TTC549 (cell line): ENCODE measurements around the gene GSE1.

Experiments used
- FAIRE-seq: peaks from 2 replicates; lab custom pipeline; 2012; peaks lifted over from hg19 to GRCh38; lab: Jason Lieb, UNC

Gene GSE1

DNA sequence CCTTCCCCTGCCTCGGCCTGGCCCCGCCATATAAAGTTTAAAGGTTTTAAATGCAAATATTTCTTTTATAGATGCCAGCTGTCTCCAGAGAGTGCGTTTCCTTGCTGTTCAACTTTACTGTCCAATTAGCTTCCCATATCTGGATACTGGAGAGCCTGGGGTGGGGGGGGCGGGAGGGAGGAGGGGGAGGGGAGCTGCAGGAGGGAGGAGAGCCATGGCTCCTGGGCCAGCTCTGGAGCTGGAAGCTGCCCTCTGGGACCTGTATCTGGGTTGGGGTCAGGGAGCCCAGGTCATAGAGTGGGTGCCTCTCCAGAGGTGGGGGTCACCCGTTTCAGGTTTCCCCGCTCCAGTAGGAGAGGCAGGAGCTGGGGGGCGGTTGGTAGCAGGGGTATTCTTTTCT is 6.2 kb upstream of the GSE1 start:
- FAIRE-seq = no peak

- FAIRE-seq = no peak
Measured at GRCh38 chr16:85607321-85607765, 5.8 kb upstream of the GSE1 start.

DNA sequence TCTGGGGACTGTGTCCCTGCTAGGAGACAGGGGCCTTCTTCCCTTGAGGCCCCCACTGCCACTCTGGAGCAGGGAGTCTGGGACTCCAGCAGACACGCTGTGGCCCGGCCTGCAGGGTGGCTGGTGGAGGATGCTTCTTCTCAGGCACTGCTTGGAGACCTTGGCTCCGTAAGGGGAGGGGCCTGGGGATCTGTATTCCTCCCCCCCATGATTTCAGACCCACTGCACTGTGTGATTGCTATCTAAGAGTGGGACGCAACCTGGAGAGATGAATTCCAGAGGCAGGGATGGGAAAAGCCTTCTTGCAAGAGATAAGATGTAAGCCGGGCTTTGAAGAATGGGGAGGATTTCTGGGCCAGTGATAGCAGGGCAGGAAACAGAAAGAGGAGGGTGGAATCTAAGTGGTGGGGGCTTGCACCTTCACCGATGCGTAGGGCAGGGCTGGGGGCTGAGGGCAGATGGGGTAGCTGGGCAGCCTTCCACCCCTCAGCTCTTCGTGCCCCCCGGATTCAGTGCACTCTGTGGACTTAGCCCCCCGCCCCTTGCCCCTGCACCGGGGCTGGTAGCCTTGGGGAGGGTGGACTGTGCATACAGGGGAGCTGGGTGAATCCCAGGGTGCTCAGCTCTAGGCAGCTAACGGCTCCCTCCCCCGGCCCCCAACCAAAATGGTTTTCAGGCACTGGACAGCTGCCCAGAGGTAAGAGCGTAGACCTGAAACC is 5.2 kb upstream of the GSE1 start:
- no peak for FAIRE-seq

GRCh38 chr16:85608515-85608885 is 4.6 kb upstream of the GSE1 start:
- no peak for FAIRE-seq

DNA sequence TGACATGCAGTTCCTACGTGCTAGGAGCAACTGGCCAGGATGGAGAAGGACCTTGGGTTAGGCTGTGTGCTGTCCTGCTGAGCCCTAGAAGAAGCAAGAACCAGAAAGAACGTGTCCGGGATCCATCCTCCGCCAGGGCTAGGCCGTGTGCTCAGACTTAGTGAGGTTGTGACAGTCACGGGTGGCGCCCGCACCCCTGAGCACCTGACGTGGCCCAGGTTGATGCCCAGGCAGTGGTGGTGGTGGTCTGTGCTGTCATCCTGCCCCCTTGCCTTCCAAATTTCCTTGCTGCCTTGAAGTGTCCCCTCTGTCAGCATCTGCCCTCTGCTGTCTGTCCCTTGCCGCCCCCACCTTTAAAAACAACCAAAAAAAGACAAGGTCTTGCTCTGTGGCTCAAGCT is 4.2 kb upstream of the GSE1 start:
- no peak for FAIRE-seq

GRCh38 chr16:85609539-85609938 is 3.6 kb upstream of the GSE1 start:
- no peak for FAIRE-seq

DNA sequence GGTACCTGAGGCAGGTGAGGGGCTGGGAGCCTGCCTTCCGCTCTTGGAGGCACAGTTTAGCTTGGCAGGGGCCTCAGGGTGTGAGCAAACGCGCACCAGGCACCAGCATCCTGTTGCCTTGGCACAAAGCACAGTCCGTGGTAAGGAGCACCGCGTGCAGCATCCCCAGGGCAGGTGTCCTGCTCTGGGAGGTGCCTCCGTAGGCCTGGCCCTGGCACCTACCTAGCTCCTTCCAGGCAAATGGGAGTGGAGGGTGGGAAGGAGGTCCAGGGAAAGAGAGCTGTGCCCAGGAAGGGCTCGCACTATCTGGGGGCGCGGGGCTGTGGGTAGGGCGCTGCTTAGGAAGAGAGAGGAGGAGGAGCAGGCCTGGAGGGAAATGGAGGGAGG is 3.1 kb upstream of the GSE1 start:
- no peak for FAIRE-seq

DNA sequence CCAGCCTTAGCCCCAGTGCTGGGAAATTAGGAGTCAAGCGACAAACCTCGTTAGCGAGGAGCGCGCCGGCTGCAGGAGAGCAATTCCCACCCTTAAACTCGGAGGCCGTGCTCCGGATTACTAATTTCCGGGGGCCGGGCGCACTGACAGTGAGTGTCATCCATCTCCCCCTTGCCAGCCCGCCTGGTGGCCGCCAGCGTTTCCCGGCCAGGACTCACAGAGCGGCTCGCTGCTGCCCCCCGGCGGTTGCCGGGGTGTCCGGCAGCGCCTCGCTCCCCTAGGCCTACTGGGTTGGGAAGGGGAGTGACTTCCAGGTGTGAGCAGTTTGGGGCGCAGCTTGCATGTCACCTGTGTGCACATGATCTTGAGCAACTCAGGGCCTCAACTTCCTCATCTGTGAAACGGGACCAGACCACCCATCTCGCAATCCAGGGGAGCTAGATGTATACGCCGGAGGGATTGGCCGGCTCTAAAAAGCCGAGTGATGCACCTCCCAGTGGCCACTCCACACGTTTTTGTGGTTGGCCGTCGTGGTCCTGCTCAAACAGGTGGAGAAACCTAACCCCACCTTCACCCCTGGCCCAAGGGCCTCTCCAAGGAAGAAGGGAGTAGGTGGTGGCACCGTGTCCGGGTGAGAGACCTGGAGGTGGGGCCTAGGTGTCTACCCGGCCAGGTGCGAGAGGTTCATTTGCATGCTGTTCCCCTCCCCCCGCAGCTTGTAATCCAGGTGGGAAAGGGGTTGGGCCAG is 2.5 kb upstream of the GSE1 start:
- no peak for FAIRE-seq

DNA sequence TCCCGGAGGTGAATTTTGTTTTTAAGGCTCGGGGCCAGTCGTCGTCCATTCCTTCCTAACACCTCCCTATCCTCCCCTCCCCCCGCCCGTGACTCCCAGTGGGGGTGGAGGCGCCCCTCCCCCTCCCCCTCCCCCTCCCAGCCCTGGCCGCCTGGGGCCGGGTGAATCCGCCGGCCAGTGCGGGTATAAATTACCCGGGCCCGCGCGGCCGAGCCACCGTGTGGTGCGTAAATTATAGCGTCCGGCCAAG is 2.0 kb upstream of the GSE1 start:
- no peak for FAIRE-seq

- no peak for FAIRE-seq
Measured at GRCh38 chr16:85611444-85612190, 1.5 kb upstream of the GSE1 start.

- FAIRE-seq = no peak
Measured at GRCh38 chr16:85612191-85612800, 826 bp upstream of the GSE1 start.

GRCh38 chr16:85613604-85614337 is 649 bp downstream of the GSE1 start:
- no peak for FAIRE-seq

GRCh38 chr16:85614338-85615013 is 1.4 kb downstream of the GSE1 start:
- no peak for FAIRE-seq

- FAIRE-seq = no peak
Measured at GRCh38 chr16:85615014-85615851, 2.1 kb downstream of the GSE1 start.

GRCh38 chr16:85615852-85616606 is 2.9 kb downstream of the GSE1 start:
- no peak for FAIRE-seq

GRCh38 chr16:85616607-85617321 is 3.6 kb downstream of the GSE1 start:
- no peak for FAIRE-seq

GRCh38 chr16:85617948-85618347 is 4.8 kb downstream of the GSE1 start:
- FAIRE-seq = no peak

DNA sequence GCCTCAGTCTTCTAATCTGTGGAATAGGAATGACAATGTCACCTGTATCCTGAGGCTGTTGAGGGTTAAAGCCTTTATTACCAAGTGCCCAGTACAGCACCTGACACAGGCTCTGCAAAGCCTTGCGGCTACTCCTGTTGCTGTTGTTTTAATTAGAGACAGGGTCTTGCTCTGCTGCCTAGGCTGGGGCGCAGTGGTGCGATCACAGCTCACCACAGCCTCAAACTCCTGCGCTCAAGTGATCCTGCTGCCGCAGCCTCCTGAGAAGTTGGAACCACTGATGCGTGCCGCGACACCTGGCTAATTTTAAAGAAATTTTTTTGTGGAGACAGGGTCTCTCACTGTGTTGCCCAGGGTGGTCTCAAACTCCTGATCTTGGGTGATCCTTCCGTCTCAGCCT is 5.4 kb downstream of the GSE1 start:
- no peak for FAIRE-seq

GRCh38 chr16:85619101-85619891 is 6.2 kb downstream of the GSE1 start:
- no peak for FAIRE-seq
